ENCODE data around the gene KCNC1.

DNA sequence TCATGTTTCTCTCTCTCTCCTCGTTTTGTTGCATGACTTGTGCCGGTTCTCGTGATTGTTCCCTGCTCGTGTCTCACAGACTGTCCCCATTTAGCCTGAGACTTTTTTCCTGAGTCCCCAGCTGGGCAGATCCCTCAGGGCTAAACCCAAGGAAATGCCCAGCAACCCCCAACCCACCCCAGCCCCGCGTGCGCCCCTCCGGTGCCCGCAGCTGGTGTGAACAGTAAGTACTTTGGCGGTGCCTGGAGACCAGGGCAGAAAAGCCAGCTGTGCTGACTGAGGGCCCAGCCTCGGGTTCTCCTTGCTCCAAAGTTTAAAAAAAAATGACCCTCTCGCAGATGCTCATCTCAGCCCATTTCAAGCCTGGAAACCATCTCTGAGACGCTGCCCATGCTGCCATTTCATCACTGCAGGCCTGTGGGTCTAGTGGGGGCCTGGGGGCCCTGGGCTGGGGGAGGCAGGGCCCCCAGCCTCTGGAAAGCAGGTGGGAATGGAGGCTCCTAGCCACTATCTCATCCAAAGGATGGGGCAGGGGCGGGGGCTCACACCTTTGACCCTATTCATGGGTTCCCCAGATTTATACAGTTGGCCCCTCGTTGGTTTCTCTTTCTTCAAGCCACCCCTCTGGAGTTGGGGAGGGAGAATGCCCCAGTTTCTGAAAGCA, 41.8 kb downstream of the KCNC1 start:
- TF ChIP-seq SREBF2 (IDR thresholded peaks at IDR 0.05) (no peak), RNF2 (IDR thresholded peaks at IDR 0.05; ENCODE audit: borderline replicate concordance, low read depth) (no peak)

Measured in A549 (cell line).